Spleen (tissue), 7 donors: Measurements from ENCODE around the gene PIK3R4.

Experiments
- POLR2A ChIP-seq, 3 donors: fragments of 450-650 bp; IDR thresholded peaks; one replicate each; pipeline ENCODE4 v1.5.1; 2017; ENCODE audit warnings: antibody characterized with exemption in 3 of 3, mild to moderate bottlenecking in 1 of 3
- POLR2AphosphoS5 ChIP-seq, 3 donors: sonication (generic); formaldehyde crosslinking; IDR thresholded peaks; one replicate each; pipeline ENCODE4 v1.5.1; 2017; ENCODE audit warnings: antibody characterized with exemption in 3 of 3
- TF ChIP-seq, protein P1 (sequence below), 11 experiments: fragments of 200-600 bp in 7 of 11; fragments of 450-650 bp in 4 of 11; sonication (generic) in 4 of 11; IDR thresholded peaks in 8 of 11; conservative IDR thresholded peaks in 3 of 11; 1 replicate in 7 of 11; 2 replicates in 4 of 11; pipeline versions ENCODE4 v1.4.0 to v1.8.0; 2016 to 2021; ENCODE audit warnings: antibody characterized with exemption in 11 of 11, inconsistent platforms in 4 of 11, mild to moderate bottlenecking in 1 of 11
- donor health status: DM: no; HTN: no; CAD: no; lungs with moderate emphysema.
- donor health status: DM: no; HTN: no; CAD: no.
- donor health status: DM: no; HTN: no; CAD: no.

GRCh38 chr3:130715616-130716015 lies 31.0 kb downstream of the PIK3R4 start:
- TF ChIP-seq, protein P1, sequence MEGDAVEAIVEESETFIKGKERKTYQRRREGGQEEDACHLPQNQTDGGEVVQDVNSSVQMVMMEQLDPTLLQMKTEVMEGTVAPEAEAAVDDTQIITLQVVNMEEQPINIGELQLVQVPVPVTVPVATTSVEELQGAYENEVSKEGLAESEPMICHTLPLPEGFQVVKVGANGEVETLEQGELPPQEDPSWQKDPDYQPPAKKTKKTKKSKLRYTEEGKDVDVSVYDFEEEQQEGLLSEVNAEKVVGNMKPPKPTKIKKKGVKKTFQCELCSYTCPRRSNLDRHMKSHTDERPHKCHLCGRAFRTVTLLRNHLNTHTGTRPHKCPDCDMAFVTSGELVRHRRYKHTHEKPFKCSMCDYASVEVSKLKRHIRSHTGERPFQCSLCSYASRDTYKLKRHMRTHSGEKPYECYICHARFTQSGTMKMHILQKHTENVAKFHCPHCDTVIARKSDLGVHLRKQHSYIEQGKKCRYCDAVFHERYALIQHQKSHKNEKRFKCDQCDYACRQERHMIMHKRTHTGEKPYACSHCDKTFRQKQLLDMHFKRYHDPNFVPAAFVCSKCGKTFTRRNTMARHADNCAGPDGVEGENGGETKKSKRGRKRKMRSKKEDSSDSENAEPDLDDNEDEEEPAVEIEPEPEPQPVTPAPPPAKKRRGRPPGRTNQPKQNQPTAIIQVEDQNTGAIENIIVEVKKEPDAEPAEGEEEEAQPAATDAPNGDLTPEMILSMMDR (IDR thresholded peaks at IDR 0.05 in 8 of 11, conservative IDR thresholded peaks at IDR 0.05 in 3 of 11): no peak
- TF ChIP-seq POLR2A (IDR thresholded peaks at IDR 0.05) (no peak), POLR2AphosphoS5 (IDR thresholded peaks at IDR 0.05) (no peak)
